Mucosa of descending colon (tissue), 3 donors: ENCODE measurements around the gene DNASE2. TPM values are rescaled to one million over a fixed set of nuclear protein-coding genes. Genes with fewer than 3 reads are reported as not detected.

ENCODE experiments used
- ATAC-seq: fragments of 200-7000 bp; cut with Tn5 transposase; one replicate; pipeline ENCODE4 v1.9.1; 2020; ENCODE audit warnings: mild to moderate bottlenecking, moderate library complexity
- DNase-seq, 3 donors: peaks; one replicate each; pipeline ENCODE4 v3.0.0-alpha.2; 2020
- H3K36me3 ChIP-seq: fragments of 200-600 bp; one replicate; pipeline ENCODE4 v1.8.0; 2021; ENCODE audit warnings: low read depth, mild to moderate bottlenecking
- H3K4me1 ChIP-seq: fragments of 200-600 bp; one replicate; pipeline ENCODE4 v1.8.0; 2021; ENCODE audit warnings: low read depth, mild to moderate bottlenecking
- H3K4me3 ChIP-seq: fragments of 200-600 bp; one replicate; pipeline ENCODE4 v1.8.0; 2021; ENCODE audit warnings: mild to moderate bottlenecking
- H3K9me3 ChIP-seq: fragments of 200-600 bp; one replicate; pipeline ENCODE4 v1.8.0; 2021; ENCODE audit warnings: mild to moderate bottlenecking
- intact Hi-C, 2 donors: fragments of 100-400 bp; cut with DNase I in 1 of 2; cut with micrococcal nuclease in 1 of 2; formaldehyde crosslinking; loops; one replicate each; pipeline versions ENCODE4 v1.11.0 to v1.11.1; 2022; cut with DNase I, micrococcal nuclease
- total RNA-seq, 3 donors: library from RNA; stranded (reverse); fragmentation: NEBNext Ultra II Directional in 2 of 3; extraction: Animal tissue kit (Norgen Biotek cat#: 25700) in 2 of 3; gene quantifications; one replicate each; pipeline versions ENCODE4 v1.2.1 to v1.2.4, GENCODE V29; 2021 to 2023
- TF ChIP-seq, protein P1 (sequence below): fragments of 200-600 bp; IDR thresholded peaks from one replicate; pipeline ENCODE4 v1.8.0; 2022; ENCODE audit warnings: antibody characterized with exemption, mild to moderate bottlenecking
- donor health status: DM: no; HTN: no; CAD: no; lungs with moderate emphysema.
- donor health status: DM: no; HTN: no; CAD: no.
- donor health status: DM: no; HTN: yes; CAD: no.

DNASE2 gene
- total RNA-seq, 3 donors from 2014 or later: 22.8 to 31.8 (median 30.3) TPM

DNA sequence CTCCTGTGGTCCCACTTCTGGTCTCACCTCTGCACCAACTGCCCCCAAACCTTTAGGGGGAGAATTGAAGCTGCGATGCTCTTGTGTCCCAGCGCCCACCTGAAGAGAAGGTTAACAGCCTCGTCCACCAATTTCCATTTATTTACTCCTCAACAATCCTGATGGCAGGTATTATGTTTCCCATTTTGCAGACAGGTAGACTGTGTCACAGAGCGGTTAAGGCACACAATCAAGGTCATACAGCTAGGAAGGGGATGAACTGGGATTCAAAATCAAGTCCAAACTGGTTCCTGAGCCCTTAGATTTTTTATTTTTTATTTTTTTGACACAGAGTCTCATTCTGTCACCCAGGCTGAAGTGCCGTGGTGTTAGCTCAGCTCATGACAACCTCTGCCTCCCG, 6.2 kb downstream of the DNASE2 start:
- Histone ChIP-seq H3K4me3 (no peak overlapping the region), H3K36me3 (no peaks in the 10 kb centered on the region), H3K9me3 (no peaks in the 10 kb centered on the region), H3K4me1 (peaks cover 3% of the 10 kb centered on the region)
- intact Hi-C loops: no loop called here
- ATAC-seq: no peak
- TF ChIP-seq, protein P1, sequence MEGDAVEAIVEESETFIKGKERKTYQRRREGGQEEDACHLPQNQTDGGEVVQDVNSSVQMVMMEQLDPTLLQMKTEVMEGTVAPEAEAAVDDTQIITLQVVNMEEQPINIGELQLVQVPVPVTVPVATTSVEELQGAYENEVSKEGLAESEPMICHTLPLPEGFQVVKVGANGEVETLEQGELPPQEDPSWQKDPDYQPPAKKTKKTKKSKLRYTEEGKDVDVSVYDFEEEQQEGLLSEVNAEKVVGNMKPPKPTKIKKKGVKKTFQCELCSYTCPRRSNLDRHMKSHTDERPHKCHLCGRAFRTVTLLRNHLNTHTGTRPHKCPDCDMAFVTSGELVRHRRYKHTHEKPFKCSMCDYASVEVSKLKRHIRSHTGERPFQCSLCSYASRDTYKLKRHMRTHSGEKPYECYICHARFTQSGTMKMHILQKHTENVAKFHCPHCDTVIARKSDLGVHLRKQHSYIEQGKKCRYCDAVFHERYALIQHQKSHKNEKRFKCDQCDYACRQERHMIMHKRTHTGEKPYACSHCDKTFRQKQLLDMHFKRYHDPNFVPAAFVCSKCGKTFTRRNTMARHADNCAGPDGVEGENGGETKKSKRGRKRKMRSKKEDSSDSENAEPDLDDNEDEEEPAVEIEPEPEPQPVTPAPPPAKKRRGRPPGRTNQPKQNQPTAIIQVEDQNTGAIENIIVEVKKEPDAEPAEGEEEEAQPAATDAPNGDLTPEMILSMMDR: no peak
- no peak for DNase-seq

DNA sequence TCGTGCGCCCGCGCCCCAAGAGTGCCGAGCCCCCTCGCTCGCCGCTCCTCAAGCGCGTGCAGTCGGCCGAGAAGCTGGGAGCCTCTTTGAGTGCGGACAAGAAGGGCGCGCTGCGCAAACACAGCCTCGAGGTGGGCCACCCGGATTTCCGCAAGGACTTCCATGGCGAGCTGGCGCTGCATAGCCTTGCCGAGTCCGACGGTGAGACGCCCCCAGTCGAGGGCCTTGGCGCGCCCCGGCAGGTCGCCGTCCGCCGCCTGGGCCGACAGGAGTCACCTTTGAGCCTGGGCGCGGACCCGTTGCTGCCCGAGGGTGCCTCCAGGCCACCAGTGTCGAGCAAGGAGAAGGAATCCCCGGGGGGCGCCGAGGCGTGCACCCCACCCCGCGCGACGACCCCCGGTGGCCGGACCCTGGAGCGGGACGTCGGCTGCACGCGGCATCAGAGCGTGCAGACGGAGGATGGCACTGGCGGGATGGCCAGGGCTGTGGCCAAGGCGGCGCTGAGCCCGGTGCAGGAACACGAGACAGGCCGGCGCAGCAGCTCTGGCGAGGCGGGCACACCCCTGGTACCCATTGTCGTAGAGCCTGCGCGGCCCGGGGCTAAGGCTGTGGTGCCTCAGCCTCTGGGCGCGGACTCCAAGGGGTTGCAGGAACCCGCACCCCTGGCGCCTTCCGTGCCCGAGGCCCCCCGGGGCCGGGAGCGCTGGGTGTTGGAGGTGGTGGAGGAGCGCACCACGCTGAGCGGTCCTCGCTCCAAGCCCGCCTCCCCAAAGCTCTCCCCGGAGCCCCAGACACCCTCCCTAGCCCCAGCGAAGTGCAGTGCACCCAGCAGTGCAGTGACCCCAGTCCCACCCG, 7.1 kb downstream of the DNASE2 start:
- Histone ChIP-seq H3K4me3 (no peak overlapping the region), H3K36me3 (no peaks in the 10 kb centered on the region), H3K4me1 (no peaks in the 10 kb centered on the region), H3K9me3 (no peaks in the 10 kb centered on the region)
- TF ChIP-seq, protein P1: no peak
- intact Hi-C loops: no loop called here
- no peak for DNase-seq
- ATAC-seq: no peak

DNA sequence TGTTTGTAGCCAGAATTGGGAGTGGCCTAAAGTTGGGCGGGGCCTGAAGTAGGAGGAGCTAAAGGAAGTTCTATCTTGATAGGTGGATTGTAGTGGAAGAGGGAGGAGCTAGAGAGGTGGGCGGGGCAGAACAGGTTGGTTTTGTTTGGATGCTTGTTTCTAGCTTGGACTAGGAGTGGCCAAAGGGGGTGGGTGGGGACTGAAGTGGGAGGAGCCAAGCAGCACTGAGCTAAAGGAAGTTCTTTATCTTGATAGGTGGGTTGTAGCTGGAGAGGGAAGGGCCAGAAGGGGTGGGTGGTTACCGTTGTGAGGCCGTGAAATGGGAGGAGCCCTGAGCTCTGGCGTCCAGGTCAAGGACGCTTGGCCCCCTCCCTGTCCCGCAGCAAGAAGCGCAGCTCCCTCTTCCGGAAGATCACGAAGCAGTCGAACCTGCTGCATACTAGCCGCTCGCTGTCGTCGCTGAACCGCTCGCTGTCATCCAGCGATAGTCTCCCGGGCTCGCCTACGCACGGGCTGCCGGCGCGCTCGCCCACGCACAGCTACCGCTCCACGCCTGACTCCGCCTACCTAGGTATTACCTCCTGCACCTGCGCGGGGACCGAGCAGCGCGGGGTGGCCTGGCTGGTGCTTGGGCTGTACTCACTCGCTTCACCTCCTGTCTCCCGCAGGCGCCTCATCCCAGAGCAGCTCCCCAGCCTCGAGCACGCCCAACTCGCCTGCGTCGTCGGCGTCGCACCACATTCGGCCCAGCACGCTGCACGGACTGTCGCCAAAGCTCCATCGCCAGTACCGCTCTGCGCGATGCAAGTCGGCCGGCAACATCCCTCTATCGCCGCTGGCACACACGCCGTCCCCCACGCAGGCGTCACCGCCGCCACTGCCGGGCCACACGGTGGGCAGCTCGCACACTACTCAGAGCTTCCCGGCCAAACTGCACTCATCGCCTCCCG, 8.0 kb downstream of the DNASE2 start:
- no peaks in the 10 kb centered on the region for H3K9me3 ChIP-seq
- TF ChIP-seq, protein P1: no peak
- no peaks in the 10 kb centered on the region for H3K36me3 ChIP-seq
- H3K4me3 ChIP-seq: no peak overlapping the region
- H3K4me1 ChIP-seq: no peaks in the 10 kb centered on the region
- ATAC-seq (peak; percentile 93), DNase-seq (peak; percentile 73 to 83 (median 79))
- intact Hi-C loops: no loop called here

DNA sequence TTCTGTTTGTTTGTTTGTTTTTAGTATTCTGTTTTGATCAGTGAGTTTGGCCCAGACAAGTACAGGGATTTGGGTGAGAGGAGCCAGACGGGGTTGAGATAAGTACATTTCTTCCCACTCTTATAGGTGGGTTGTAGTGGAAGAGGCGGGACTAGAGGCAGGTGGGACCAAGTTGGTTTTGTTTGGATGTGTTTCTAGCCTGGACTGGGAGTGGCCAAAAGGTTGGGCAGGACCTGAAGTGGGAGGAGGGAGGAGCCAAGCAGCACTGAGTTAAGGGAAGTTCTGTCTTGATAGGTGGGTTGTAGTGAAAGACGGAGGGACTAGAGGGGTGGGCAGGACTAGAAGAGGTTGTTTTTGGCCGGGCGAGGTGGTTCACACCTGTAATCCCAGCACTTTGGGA, 9.0 kb downstream of the DNASE2 start:
- DNase-seq: no peak
- intact Hi-C loops: no loop called here
- Histone ChIP-seq H3K4me1 (peaks cover 2% of the 10 kb centered on the region), H3K4me3 (no peak overlapping the region), H3K36me3 (no peaks in the 10 kb centered on the region), H3K9me3 (no peaks in the 10 kb centered on the region)
- ATAC-seq: no peak
- TF ChIP-seq, protein P1: no peak

DNA sequence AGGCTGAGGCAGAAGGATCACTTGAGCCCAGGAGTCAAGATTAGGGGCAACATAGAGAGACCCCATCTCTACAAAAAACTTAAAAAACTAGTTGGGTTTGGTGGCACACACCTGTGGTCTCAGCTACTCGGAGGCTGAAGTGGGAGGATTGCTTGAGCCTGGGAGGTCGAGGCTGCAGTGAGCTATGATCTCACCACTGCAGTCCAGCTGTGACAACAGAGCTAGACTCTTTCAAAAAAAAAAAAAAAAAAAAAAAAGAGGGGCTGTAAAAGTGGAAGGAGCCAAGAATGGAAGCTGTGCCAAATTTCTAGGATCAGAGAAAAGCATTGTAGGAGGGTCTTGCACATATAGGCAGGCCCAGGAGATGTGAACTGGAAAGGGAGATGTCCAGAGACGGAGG, 9.6 kb downstream of the DNASE2 start:
- DNase-seq (no peak), ATAC-seq (no peak)
- TF ChIP-seq, protein P1: no peak
- no peak overlapping the region for H3K4me3 ChIP-seq
- intact Hi-C loops: no loop called here
- peaks cover 6% of the 10 kb centered on the region for H3K4me1 ChIP-seq
- no peaks in the 10 kb centered on the region for H3K36me3 ChIP-seq
- no peaks in the 10 kb centered on the region for H3K9me3 ChIP-seq
